IPS-20b (cell line): Measurements from ENCODE around the gene METTL3.
"Not testable (repeated sequence)": the region's sequence is repeated elsewhere in the genome, so short reads cannot be mapped to it uniquely, and the experiment has no call there.

Experiments used
- H3K27ac ChIP-seq: one replicate; pipeline ENCODE4 v1.5.1; 2013; ENCODE audit warnings: low read length
- H3K27me3 ChIP-seq: 2 replicates; pipeline ENCODE4 v1.6.1; 2013; ENCODE audit warnings: mild to moderate bottlenecking, low read length, inconsistent platforms; ENCODE audit not compliant: insufficient read depth
- H3K36me3 ChIP-seq: 2 replicates; pipeline ENCODE4 v1.6.1; 2013; ENCODE audit warnings: low read depth, mild to moderate bottlenecking, inconsistent platforms, low read length, moderate library complexity; ENCODE audit not compliant: insufficient read depth
- H3K4me1 ChIP-seq: 2 replicates; pipeline ENCODE4 v1.6.1; 2013; ENCODE audit warnings: mild to moderate bottlenecking, control low read depth, inconsistent platforms, low read length, moderate library complexity; ENCODE audit not compliant: insufficient read depth
- H3K4me3 ChIP-seq: 2 replicates; pipeline ENCODE4 v1.5.1; 2013; ENCODE audit warnings: mild to moderate bottlenecking, low read length, inconsistent platforms
- H3K9ac ChIP-seq: 2 replicates; pipeline ENCODE4 v1.6.1; 2013; ENCODE audit warnings: low read depth, mild to moderate bottlenecking, inconsistent platforms, low read length, moderate library complexity
- H3K9me3 ChIP-seq: 2 replicates; pipeline ENCODE4 v1.6.1; 2013; ENCODE audit warnings: mild to moderate bottlenecking, low read depth, low read length, inconsistent platforms; ENCODE audit not compliant: insufficient read depth

METTL3 gene

DNA sequence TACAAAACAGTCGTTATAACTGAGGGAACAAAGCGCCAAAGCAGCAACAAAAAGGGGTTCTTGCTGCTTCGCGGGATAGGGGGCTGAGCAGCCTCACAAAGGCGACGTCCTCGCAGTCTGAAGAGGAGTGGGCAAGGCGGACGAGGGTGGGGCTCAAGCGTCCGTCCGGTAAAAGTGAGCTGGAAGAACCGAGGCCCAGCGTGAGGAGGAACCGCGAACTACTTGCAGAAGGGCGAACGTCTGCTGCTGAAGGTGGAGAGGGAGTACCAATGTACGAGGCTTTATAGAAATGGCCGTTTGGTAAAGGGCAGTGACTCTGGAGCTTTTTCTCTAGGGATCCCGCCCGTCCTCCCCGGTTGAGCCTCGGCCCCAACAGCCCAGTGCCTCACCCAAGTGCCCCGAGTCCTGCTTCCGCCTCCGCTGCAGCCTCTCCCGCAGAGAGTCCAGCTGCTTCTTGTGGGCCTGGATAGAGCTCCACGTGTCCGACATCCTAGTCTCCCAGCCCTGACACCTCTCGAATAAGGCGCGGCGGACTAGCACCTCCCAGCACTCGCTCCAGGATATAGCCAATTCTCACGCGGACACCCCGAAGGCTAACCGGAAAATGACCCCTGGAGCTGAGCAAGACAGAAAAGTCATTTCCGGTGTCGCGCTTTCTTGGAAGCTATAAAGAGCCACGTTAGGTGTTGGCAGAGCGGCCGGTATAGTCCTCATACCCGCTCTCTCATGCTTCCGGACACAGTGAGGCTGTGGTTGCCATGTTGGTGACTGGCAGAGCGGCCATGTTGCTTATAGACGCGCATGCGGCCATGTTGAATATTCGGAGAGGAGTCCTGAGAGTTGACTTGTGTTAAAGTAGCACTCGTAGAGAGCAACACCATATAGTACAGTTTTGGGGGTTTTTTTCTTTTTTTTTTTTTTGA lies at the start of gene METTL3:
Gene METTL3, minus strand, starts transcription at position 606 of the 923 bp plus-strand sequence. Its CDS starts 117 bp downstream, at position 489.
- Histone ChIP-seq H3K9me3 (no peaks in the 10 kb centered on the region), H3K9ac (peak within 1 kb of the TSS; percentile 97), H3K27ac (peak within 1 kb of the TSS; percentile 41), H3K36me3 (peaks cover 31% of the 10 kb centered on the region), H3K4me3 (peak within 1 kb of the TSS; percentile 98), H3K4me1 (peaks cover 5% of the 10 kb centered on the region; the same call in 1 of the 2 replicates), H3K27me3 (no peaks in the 10 kb centered on the region)

DNA sequence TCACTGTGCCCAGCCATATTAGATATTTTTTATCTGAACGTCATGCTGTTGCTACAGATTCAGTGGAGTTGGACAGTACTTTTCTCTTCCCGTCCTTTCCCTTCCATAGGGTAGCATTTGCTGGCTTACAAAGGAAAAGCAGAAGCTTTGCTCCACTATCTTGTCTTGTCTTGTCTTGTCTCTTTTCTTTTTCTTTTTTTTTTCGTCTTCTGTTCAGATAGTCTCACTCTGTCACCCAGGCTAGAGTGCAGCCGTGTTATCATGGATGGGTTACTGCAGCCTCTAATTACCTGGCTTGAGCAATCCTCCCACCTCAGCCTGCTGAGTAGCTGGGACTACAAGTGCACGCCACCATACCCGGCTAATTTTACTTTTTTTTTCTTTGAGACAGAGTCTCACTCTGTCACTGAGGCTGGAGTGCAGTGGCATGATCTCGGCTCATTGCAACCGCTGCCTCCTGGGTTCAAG lies 47.6 kb upstream of the METTL3 start:
- no peaks in the 10 kb centered on the region for H3K9me3 ChIP-seq
- H3K9ac ChIP-seq, result peak overlapping the region; percentile 52; the same call in 1 of the 2 replicates
- H3K27ac ChIP-seq, result peak overlapping the region; percentile 7
- H3K4me1 ChIP-seq, result peaks cover 13% of the 10 kb centered on the region; the same call in 1 of the 2 replicates
- no peaks in the 10 kb centered on the region for H3K36me3 ChIP-seq
- H3K27me3 ChIP-seq, result no peaks in the 10 kb centered on the region
- H3K4me3 ChIP-seq, result no peak overlapping the region

DNA sequence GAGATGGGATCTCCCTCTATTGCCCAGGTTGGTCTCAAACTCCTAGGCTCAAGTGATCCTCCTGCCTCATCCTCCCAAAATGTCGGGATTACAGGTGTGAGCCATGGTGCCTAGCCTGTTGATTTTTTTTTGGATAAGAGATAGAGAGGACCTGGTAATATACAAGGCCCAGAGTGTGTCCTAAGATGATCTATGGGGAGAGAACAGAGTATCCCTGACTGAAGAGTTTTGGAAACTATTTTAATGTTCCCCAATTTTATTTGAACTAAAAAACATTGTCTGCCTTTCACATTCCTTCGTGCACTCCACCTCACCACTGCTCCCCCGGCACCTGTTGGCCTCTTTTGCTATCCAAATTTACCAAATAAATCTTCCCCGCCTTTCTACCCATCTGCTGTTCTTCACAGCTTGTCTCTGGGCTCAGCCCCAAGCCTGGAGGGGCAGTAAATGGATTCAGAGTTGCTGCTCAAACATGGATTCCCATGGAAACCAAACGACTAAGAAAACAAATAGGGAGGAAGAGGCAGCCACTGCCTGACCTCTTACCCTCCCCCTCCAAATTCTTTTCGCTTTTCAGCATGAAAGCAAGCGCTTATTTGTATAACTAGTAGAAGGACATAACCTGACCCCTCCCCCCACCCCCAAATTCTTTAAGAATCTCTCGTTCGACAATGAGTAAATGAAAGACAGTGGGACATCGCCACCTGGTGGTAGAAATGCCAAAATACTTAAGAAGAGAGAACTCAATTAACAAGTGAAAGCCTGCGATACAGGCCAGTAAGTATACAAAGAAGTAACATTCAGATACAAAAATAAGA lies 46.2 kb upstream of the METTL3 start:
- Histone ChIP-seq H3K9ac (peak overlapping the region; percentile 79; the same call in 1 of the 2 replicates), H3K27ac (peak overlapping the region; percentile 92), H3K36me3 (no peaks in the 10 kb centered on the region), H3K9me3 (no peaks in the 10 kb centered on the region), H3K4me1 (peaks cover 22% of the 10 kb centered on the region; the same call in 1 of the 2 replicates), H3K27me3 (no peaks in the 10 kb centered on the region), H3K4me3 (peak overlapping the region; percentile 36; the same call in 1 of the 2 replicates)

DNA sequence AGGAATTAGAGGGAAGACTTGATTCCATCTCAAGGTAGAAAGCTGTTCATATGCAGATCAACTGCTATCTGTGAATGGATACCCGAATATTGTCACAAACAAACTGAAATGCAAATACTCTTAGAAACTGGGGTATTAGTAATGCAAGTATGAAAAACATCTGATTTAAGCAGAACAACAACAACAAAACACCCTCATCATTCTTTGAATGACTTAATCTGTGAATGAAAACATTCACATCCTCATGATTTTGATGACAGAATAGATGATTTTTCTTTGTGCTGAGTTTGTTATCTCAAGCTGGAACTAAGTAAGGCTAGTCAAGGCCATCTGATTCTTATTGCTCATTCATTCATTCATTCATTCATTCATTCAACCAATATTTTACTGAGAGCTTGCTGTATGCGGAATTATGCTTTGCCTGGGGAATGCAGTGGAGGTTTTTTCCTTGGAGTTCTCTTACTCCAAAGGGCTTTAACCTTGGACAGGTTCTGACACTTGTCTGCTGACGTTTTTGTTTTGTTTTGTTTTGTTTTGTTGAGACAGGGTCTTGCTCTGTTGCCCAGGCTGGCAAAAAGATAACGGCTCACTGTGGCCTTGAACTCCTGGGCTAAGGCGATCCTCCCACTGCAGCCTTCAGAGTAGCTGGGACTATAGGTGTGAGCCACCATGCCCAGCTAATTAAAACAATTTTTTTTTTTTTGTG lies 45.4 kb upstream of the METTL3 start:
- no peaks in the 10 kb centered on the region for H3K27me3 ChIP-seq
- no peaks in the 10 kb centered on the region for H3K9me3 ChIP-seq
- H3K9ac ChIP-seq, result peak overlapping the region; percentile 79; the same call in 1 of the 2 replicates
- H3K4me3 ChIP-seq, result peak overlapping the region; percentile 3; the same call in 1 of the 2 replicates
- peaks cover 22% of the 10 kb centered on the region; the same call in 1 of the 2 replicates for H3K4me1 ChIP-seq
- H3K36me3 ChIP-seq, result no peaks in the 10 kb centered on the region
- H3K27ac ChIP-seq, result peak overlapping the region; percentile 92

DNA sequence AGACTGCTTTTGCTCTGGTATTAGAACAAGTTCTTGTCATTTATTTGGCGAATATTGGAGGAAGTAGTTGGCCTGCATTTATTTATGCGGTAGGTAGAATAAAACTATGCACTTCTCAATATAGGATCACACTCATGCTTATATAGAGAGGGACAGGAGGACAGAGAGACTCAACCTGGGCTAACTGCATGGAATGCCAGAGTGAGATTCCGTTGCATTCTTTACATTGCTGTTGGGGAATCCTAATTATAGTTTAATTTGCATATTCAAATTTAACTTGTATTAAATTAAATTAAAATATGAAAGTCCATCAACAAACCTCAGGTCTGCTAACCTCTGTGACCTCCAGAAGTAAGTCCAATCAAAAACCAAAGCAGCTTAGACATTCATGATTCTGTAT lies 42.1 kb upstream of the METTL3 start:
- no peak overlapping the region for H3K27ac ChIP-seq
- peaks cover 22% of the 10 kb centered on the region; the same call in 1 of the 2 replicates for H3K4me1 ChIP-seq
- no peaks in the 10 kb centered on the region for H3K27me3 ChIP-seq
- H3K4me3 ChIP-seq, result no peak overlapping the region
- H3K9ac ChIP-seq, result peak overlapping the region; percentile 9; the same call in 1 of the 2 replicates
- H3K36me3 ChIP-seq, result no peaks in the 10 kb centered on the region
- H3K9me3 ChIP-seq, result no peaks in the 10 kb centered on the region

DNA sequence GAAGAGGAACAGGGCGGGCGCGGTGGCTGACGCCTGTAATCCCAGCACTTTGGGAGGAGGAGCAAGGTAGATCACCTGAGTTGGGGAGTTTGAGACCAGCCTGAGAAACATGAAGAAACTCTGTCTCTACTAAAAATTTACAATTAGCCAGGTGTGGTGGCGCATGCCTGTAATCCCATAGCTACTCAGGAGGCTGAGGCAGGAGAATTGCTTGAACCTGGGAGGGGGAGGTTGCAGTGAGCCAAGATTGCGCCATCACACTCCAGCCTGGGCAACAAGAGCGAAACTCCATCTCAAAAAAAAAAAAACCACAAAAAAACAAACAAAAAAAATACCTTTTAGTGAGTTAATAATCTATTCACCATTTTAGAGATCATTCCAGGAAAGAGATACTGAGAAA lies 33.4 kb upstream of the METTL3 start:
- not testable (repeated sequence) for H3K27ac ChIP-seq, H3K9ac ChIP-seq, H3K9me3 ChIP-seq, H3K27me3 ChIP-seq, H3K4me3 ChIP-seq, H3K36me3 ChIP-seq
- H3K4me1 ChIP-seq, result peaks cover 19% of the 10 kb centered on the region; the same call in 1 of the 2 replicates

DNA sequence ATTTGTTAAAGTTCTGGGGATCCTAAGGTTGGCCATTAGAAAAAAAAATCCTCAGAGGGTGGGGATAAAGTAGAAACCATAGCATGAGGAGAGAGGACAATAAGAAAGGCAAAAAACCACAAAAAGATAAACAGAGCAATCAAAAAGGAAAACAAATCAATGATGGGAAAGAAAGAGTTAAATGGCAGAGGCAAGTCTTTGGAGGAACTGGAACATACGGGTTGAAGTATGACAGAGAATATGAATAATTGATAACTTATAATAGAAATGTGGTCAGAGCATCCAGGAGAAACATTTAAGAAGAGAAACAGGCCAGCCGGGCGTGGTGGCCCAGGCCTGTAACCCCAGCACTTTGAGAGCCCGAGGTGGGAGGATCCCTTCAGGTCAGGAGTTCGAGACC lies 32.8 kb upstream of the METTL3 start:
- Histone ChIP-seq H3K4me1 (peaks cover 24% of the 10 kb centered on the region), H3K4me3 (peak overlapping the region; percentile 62; the same call in 1 of the 2 replicates), H3K9ac (peak overlapping the region; percentile 78; the same call in 1 of the 2 replicates), H3K27me3 (no peaks in the 10 kb centered on the region), H3K36me3 (no peaks in the 10 kb centered on the region), H3K9me3 (peaks cover 6% of the 10 kb centered on the region; the same call in 1 of the 2 replicates), H3K27ac (peak overlapping the region; percentile 94)

DNA sequence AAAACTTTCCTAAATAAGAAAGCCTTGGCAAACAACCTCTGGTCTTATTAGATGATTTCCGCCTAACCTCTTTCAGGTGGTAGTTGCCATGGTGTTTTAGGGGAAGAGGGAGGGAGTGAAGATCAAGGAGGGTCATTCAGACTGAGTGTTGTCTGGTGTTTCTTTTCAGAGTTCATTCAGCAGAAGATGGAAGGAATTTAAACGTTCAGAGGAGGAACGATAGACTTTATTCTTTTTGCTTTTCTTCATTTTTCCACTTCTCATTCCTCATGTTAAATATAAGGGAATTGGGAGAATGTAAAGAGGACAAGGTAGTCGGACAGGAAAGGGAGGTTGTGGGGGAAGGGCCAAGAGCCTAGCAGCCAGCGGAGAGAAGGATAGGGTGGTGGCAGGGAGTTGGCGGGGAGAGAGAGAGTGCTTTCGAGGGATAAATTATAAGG lies 32.4 kb upstream of the METTL3 start:
- Histone ChIP-seq H3K4me1 (peaks cover 29% of the 10 kb centered on the region), H3K27ac (peak overlapping the region; percentile 94), H3K27me3 (no peaks in the 10 kb centered on the region), H3K9me3 (peaks cover 6% of the 10 kb centered on the region; the same call in 1 of the 2 replicates), H3K9ac (peak overlapping the region; percentile 78; the same call in 1 of the 2 replicates), H3K36me3 (no peaks in the 10 kb centered on the region), H3K4me3 (peak overlapping the region; percentile 62; the same call in 1 of the 2 replicates)

DNA sequence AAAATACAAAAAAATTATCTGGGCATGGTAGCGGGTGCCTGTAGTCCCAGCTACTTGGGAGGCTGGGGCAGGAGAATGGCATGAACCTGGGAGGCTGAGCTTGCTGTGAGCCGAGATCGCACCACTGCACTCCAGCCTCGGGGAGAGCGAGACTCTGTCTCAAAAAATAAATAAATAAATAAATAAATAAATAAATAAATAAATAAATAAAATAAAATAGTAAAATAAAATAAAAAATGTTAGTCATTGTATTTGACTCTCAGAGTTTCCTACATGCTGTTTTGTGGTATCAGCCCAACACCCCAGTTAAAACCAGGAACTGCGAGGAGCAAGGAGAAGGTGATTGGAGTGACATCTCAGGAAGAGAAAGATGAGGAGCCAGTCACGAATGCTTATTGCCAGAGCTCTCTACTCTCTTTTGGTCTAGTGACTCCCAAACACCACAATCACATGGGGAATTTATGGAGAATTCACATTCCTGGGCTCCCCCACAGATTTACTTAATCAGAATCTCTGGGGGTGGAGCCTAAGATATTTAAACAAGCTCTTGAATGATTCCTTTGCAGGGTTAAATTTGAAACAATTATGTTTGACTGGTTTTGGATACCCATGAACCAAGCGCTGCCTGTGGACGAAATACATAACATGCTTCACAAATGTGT lies 30.4 kb upstream of the METTL3 start:
- Histone ChIP-seq H3K4me1 (peaks cover 36% of the 10 kb centered on the region), H3K36me3 (no peaks in the 10 kb centered on the region), H3K4me3 (no peak overlapping the region), H3K27ac (no peak overlapping the region), H3K27me3 (no peaks in the 10 kb centered on the region), H3K9me3 (no peaks in the 10 kb centered on the region), H3K9ac (no peak overlapping the region)

DNA sequence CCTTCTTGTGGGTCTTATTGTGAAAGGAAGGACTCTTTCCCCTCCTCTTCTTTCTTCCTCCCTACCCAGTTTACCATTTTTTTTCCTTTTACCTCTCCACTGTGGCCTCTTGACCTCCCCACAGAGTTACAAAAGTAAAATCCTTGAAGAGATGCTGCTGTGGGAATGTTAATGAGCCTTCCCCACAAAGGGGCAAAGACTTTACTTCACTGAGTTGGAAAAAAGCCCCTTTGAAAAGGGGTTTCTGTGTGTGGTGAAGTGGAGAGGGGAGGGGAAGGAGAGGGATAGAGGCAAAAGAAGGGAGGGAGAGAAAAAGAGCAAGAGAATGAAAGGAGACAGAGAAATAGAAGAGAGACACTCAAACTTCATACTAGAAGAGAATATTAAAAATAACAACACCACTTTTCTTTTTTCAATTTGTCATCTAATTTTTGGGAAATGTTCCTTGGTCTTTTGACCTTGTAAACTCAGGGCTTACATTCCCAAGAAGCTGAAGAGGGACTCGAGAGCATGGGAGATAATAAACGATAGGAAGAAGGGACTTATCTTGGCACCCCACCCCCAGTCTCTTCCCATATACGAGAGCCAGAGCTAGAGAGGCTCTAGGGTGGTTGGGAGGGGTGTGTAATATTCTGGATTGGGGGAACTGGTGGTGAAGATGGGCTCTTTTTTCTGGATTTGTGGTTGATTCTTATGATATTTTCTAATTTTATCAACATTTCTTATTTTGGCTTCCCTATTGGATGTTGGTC lies 28.2 kb upstream of the METTL3 start:
- Histone ChIP-seq H3K9me3 (no peaks in the 10 kb centered on the region), H3K27ac (peak overlapping the region; percentile 50)

More for the DNA sequence above, 28.2 kb upstream of the METTL3 start:
- Histone ChIP-seq H3K36me3 (no peaks in the 10 kb centered on the region), H3K27me3 (no peaks in the 10 kb centered on the region), H3K4me1 (peaks cover 36% of the 10 kb centered on the region), H3K9ac (peak overlapping the region; percentile 69; the same call in 1 of the 2 replicates), H3K4me3 (peak overlapping the region; percentile 5; the same call in 1 of the 2 replicates)
